K562 (cell line): ENCODE results near the gene SELENOT. TPM values are rescaled to one million over a fixed set of nuclear protein-coding genes. Genes with fewer than 3 reads are reported as not detected.
A peak's percentile ranks its signal among the peaks of the same experiment; 100 is the strongest.

Source experiments
- ARNT ChIP-seq, 2 experiments: fragments of 450-650 bp; IDR thresholded peaks; 2 replicates each; pipeline ENCODE4 v1.6.1; 2016; ENCODE audit warnings: mild to moderate bottlenecking in 1 of 2
- CEBPG ChIP-seq, 3 experiments: fragments of 200-800 bp in 1 of 3; sonication (Bioruptor generic) in 1 of 3; sonication (generic) in 1 of 3; formaldehyde crosslinking in 1 of 3; IDR thresholded peaks in 2 of 3; conservative IDR thresholded peaks in 1 of 3; 2 replicates each; pipeline versions ENCODE4 v1.6.1 to v1.8.0; 2016 to 2022; ENCODE audit warnings: missing compliant biosample characterization in 2 of 3, missing genetic modification characterization in 2 of 3, mild to moderate bottlenecking in 1 of 3, missing genetic modification reagents in 1 of 3
- CHD7 ChIP-seq: fragments of 200-600 bp; sonication (generic); IDR thresholded peaks from one replicate; pipeline ENCODE4 v1.6.1; 2012; ENCODE audit warnings: mild to moderate bottlenecking, low read depth, low read length, inconsistent platforms
- EHMT2 ChIP-seq: fragments of 450-650 bp; IDR thresholded peaks from 2 replicates; pipeline ENCODE4 v1.6.1; 2018; ENCODE audit warnings: antibody characterized with exemption
- FIP1L1 ChIP-seq: fragments of 200-400 bp; formaldehyde crosslinking; IDR thresholded peaks from 2 replicates; pipeline ENCODE4 v1.6.1; 2018; ENCODE audit warnings: mild to moderate bottlenecking, low read depth, low read length; ENCODE audit not compliant: poor library complexity, severe bottlenecking
- MYNN ChIP-seq, 2 experiments: sonication (generic); formaldehyde crosslinking in 1 of 2; IDR thresholded peaks; 2 replicates each; pipeline versions ENCODE4 v1.5.0 to v1.6.1; 2016 to 2020; ENCODE audit warnings: antibody characterized with exemption in 1 of 2, missing genetic modification reagents in 1 of 2
- NEUROD1 ChIP-seq: fragments of 150-350 bp; IDR thresholded peaks from 2 replicates; pipeline ENCODE4 v1.6.1; 2014; ENCODE audit warnings: borderline replicate concordance, low read length, low read depth; ENCODE audit not compliant: partially characterized antibody
- RFX1 ChIP-seq: fragments of 450-650 bp; IDR thresholded peaks from 2 replicates; pipeline ENCODE4 v1.6.1; 2016; ENCODE audit warnings: mild to moderate bottlenecking, moderate library complexity
- SUPT5H ChIP-seq: fragments of 450-650 bp; IDR thresholded peaks from 2 replicates; pipeline ENCODE4 v1.6.1; 2016
- TAF1 ChIP-seq: IDR thresholded peaks from 2 replicates; pipeline ENCODE4 v1.6.1; 2011; ENCODE audit warnings: mild to moderate bottlenecking, low read length, moderate library complexity; ENCODE audit not compliant: insufficient read depth, control insufficient read depth, severe bottlenecking; ENCODE audit errors: extremely low read depth
- ZFP1 ChIP-seq: fragments of 450-650 bp; formaldehyde crosslinking; IDR thresholded peaks from 2 replicates; pipeline ENCODE4 v1.4.0; 2020; ENCODE audit warnings: mild to moderate bottlenecking, mixed read lengths
- ZNF384 ChIP-seq: IDR thresholded peaks from 2 replicates; pipeline ENCODE4 v1.6.1; 2012; ENCODE audit warnings: low read depth, low read length, improper control_type of control experiment
- polyA plus RNA-seq, 8 experiments: library from polyadenylated mRNA; depleted of rRNA in 4 of 8; stranded (reverse) in 5 of 8; unstranded in 3 of 8; fragments of >200 nt; fragmentation: Nextera tagmentation in 2 of 8; fragmentation: Illumina TruSeq in 1 of 8; extraction: Ambion mirVana in 2 of 8; extraction: Trizol in 1 of 8; gene quantifications; 2 replicates each; pipeline versions ENCODE4 v1.2.1 to v1.2.3, GENCODE V29; 2011 to 2014; ENCODE audit warnings: inconsistent platforms in 1 of 8, missing spikeins in 1 of 8
- total RNA-seq, 7 experiments: library from RNA; depleted of rRNA in 6 of 7; stranded (reverse); fragments of >200 nt in 6 of 7; fragmentation: Illumina TruSeq in 2 of 7; extraction: Trizol in 2 of 7; gene quantifications; 2 replicates each; pipeline versions ENCODE4 v1.2.1 to v1.2.3, GENCODE V29; 2011 to 2021; ENCODE audit warnings: low replicate concordance in 1 of 7
- TF ChIP-seq, protein P1 (sequence below): fragments of 450-650 bp; IDR thresholded peaks from 2 replicates; pipeline ENCODE4 v1.6.1; 2018; ENCODE audit warnings: mild to moderate bottlenecking, low read depth; ENCODE audit not compliant: partially characterized antibody
- TF ChIP-seq, protein P2 (sequence below): sonication (generic); formaldehyde crosslinking; IDR thresholded peaks from 2 replicates; pipeline ENCODE4 v1.8.0; 2022; ENCODE audit warnings: mild to moderate bottlenecking, low read depth, missing genetic modification reagents

The SELENOT gene
- total and polyA plus RNA-seq, 9 of the 15 experiments (the other 6 are each of a cell fraction or from before 2014, with no cell fraction given): 33.0 to 411 (median 91.9) TPM

DNA sequence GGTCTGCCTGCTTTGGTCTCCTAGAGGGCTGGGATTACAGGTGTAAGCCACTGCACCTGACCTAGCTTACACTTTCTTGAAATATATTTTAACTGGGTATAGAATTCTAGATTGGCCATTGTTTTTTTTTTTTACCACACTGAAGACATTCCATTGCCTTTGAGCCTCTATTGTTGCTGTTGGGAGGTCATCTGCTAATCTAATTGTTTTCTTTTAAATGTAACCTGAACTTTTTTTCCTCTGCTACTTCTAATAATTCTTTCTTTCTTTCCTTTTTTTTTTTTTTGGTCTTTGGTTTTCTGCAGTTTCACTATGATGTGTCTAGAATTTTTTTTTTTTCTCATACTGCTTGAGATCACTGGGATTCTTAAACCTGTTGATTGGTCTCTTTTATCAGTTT is 72.5 kb downstream of the SELENOT start (continued):
- TF ChIP-seq, protein P1, sequence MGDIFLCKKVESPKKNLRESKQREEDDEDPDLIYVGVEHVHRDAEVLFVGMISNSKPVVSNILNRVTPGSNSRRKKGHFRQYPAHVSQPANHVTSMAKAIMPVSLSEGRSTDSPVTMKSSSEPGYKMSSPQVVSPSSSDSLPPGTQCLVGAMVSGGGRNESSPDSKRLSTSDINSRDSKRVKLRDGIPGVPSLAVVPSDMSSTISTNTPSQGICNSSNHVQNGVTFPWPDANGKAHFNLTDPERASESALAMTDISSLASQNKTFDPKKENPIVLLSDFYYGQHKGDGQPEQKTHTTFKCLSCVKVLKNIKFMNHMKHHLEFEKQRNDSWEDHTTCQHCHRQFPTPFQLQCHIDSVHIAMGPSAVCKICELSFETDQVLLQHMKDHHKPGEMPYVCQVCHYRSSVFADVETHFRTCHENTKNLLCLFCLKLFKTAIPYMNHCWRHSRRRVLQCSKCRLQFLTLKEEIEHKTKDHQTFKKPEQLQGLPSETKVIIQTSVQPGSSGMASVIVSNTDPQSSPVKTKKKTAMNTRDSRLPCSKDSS: peak; percentile 89
- TF ChIP-seq TAF1 (no peak), RFX1 (no peak), NEUROD1 (no peak), CHD7 (no peak), MYNN (IDR thresholded peaks at IDR 0.05) (no peak), MYNN (CRISPR knock-in tag; IDR thresholded peaks at IDR 0.05) (no peak), CEBPG (CRISPR knock-in tag; IDR thresholded peaks at IDR 0.05) (no peak), CEBPG (tag; conservative IDR thresholded peaks at IDR 0.05 in 1 of 2, IDR thresholded peaks at IDR 0.05 in 1 of 2) (no peak), SUPT5H (no peak), FIP1L1 (no peak), ZNF384 (peak; percentile 88), ARNT (IDR thresholded peaks at IDR 0.05) (peak in 1 of 2 experiments; percentile 60; a peak in 1 of 4 replicates), EHMT2 (peak; percentile 23; the same call in 1 of the 2 replicates), ZFP1 (CRISPR knock-in tag) (peak; percentile 91)
- TF ChIP-seq, protein P2, sequence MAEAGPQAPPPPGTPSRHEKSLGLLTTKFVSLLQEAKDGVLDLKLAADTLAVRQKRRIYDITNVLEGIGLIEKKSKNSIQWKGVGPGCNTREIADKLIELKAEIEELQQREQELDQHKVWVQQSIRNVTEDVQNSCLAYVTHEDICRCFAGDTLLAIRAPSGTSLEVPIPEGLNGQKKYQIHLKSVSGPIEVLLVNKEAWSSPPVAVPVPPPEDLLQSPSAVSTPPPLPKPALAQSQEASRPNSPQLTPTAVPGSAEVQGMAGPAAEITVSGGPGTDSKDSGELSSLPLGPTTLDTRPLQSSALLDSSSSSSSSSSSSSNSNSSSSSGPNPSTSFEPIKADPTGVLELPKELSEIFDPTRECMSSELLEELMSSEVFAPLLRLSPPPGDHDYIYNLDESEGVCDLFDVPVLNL: no peak
